Mucosa of rectum (tissue), 2 donors: ENCODE results near the gene LRMDA.

ENCODE experiments used
- H3K27ac ChIP-seq, 2 donors: one replicate each; pipeline ENCODE4 v1.7.0; 2013; ENCODE audit warnings: inconsistent platforms in 2 of 2, low read depth in 2 of 2, low read length in 2 of 2
- H3K27me3 ChIP-seq, 2 donors: one replicate each; pipeline ENCODE4 v1.7.0; 2013; ENCODE audit warnings: low read length in 2 of 2; ENCODE audit not compliant: control insufficient read depth in 2 of 2, insufficient read depth in 2 of 2
- H3K36me3 ChIP-seq, 2 donors: one replicate each; pipeline ENCODE4 v1.7.0; 2013; ENCODE audit warnings: low read length in 2 of 2; ENCODE audit not compliant: control insufficient read depth in 2 of 2, insufficient read depth in 2 of 2
- H3K4me1 ChIP-seq, 2 donors: one replicate each; pipeline ENCODE4 v1.7.0; 2013; ENCODE audit warnings: low read length in 2 of 2, mild to moderate bottlenecking in 1 of 2; ENCODE audit not compliant: control insufficient read depth in 2 of 2, insufficient read depth in 2 of 2
- H3K4me3 ChIP-seq, 2 donors: one replicate each; pipeline ENCODE4 v1.7.0; 2013; ENCODE audit warnings: low read length in 2 of 2
- H3K9ac ChIP-seq, 2 donors: one replicate each; pipeline ENCODE4 v1.7.0; 2013; ENCODE audit warnings: low read length in 2 of 2, low read depth in 1 of 2, mild to moderate bottlenecking in 1 of 2
- H3K9me3 ChIP-seq, 2 donors: one replicate each; pipeline ENCODE4 v1.7.0; 2013; ENCODE audit warnings: low read length in 2 of 2; ENCODE audit not compliant: control insufficient read depth in 2 of 2
- donor health status: healthy.
- donor health status: Normal muscosa, but diverticular disease.

LRMDA gene

DNA sequence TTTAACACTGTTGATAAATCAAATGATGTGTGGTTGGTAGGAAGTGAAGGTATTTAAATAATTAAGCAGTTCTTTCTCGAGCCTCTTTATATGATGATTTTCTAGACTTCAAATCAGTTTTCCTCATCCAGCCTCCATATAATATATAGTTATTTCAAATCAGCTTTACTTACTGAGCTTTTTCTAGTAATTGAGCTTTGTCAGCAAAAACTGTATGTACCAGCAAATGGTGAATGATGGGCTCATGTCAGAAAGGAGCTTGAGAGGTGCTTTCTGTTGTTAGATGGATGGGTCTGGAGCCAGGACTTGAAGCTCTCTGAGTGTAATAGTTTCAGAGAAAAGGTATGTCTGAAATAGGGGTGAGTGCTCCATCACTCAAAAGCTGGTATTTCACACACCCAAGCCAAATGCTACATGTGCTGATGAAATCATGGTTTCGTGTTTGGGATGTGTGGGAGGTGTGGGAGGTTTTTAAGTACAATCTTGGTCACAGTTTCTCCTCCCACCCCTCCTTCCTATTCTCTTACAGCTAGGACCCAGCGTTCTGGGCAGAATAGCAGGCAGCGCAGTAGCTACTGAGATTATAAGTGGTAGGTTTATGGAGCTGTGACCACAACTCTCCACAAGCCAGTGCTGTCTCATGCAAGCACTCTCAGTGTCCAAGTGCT, 55.8 kb downstream of the LRMDA start:
- H3K9ac ChIP-seq, result no peak overlapping the region
- no peak overlapping the region for H3K27ac ChIP-seq
- H3K4me1 ChIP-seq, result no peaks in the 10 kb centered on the region
- no peaks in the 10 kb centered on the region for H3K36me3 ChIP-seq
- H3K4me3 ChIP-seq, result no peak overlapping the region
- H3K27me3 ChIP-seq, result no peaks in the 10 kb centered on the region
- H3K9me3 ChIP-seq, result no peaks in the 10 kb centered on the region

DNA sequence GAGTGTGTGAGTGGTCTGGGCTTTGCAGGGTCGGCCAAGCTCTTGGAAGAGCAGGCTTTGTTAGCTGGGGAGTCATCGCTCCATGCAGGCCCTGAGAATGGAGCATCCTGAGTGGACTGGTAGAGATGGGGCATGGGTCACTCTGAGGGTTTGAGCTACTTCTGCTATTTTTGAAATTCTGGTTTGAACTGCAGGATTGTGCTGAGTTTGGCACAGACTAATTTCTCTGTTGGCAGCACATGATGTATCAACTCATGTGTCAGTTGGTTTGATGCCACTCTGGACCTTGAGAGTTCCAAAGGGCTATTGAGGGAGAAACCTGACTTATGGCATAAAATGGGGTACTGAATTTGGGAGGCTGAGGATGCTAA, 56.3 kb downstream of the LRMDA start:
- no peak overlapping the region for H3K4me3 ChIP-seq
- no peaks in the 10 kb centered on the region for H3K27me3 ChIP-seq
- H3K4me1 ChIP-seq, result no peaks in the 10 kb centered on the region
- H3K9me3 ChIP-seq, result no peaks in the 10 kb centered on the region
- H3K27ac ChIP-seq, result no peak overlapping the region
- no peak overlapping the region for H3K9ac ChIP-seq
- H3K36me3 ChIP-seq, result no peaks in the 10 kb centered on the region

DNA sequence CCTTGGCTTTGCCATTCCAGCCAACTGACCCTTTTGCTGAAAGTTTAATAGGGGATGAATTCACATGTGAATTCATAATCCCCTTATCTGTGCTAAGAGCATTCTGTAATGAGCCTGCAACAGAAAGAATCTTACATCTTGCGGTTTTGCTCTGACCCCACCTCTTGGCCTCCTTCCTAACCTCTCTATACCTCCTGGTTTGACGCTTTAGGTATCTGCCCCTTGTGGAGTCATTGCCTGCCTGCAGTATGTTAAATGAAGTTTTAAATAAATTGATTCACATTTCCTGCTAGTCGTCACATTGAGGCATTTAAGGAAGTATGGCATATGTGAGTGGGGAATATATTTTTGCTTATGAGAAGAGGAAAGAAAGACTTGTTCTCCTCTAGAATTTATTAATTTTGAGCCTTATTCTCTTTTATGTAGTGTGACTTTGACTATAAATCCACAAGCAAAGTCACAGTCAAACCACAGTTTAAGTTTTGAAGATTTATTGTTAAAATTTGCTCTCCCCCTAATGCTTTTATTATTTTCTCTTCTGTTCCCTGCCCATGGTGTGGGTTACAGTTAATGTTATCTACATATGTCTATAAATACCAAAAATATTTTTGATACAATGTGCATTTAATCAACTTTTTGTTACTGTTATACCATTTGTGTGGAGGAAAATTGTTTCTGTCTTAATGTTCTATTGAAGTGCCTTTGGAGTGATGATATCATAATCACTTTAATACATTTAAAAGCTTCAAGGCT, 60.9 kb downstream of the LRMDA start:
- no peak overlapping the region for H3K27ac ChIP-seq
- H3K4me3 ChIP-seq, result no peak overlapping the region
- H3K36me3 ChIP-seq, result no peaks in the 10 kb centered on the region
- H3K27me3 ChIP-seq, result no peaks in the 10 kb centered on the region
- H3K4me1 ChIP-seq, result no peaks in the 10 kb centered on the region
- no peaks in the 10 kb centered on the region for H3K9me3 ChIP-seq
- no peak overlapping the region for H3K9ac ChIP-seq

DNA sequence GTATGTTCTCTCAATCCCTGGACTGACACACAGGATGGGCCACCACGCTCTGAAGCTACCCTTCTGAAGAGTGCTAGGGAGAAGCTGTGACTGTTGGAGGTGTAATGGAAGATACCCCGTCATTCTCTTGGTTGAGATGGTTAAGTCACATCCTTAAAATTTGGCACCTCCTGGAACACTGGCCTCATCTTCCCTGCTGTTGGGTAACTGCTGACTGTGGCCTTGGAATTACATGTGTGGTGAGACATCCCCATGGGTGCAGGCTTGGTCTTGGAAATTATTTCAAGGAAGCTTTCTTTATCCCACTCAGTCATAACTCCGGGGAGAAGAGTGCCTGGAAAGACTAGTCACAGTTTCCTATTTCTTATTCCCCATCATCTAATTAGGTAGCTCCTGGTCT, 62.0 kb downstream of the LRMDA start:
- no peaks in the 10 kb centered on the region for H3K4me1 ChIP-seq
- H3K9ac ChIP-seq, result no peak overlapping the region
- H3K4me3 ChIP-seq, result no peak overlapping the region
- no peaks in the 10 kb centered on the region for H3K36me3 ChIP-seq
- no peaks in the 10 kb centered on the region for H3K9me3 ChIP-seq
- H3K27me3 ChIP-seq, result no peaks in the 10 kb centered on the region
- no peak overlapping the region for H3K27ac ChIP-seq

DNA sequence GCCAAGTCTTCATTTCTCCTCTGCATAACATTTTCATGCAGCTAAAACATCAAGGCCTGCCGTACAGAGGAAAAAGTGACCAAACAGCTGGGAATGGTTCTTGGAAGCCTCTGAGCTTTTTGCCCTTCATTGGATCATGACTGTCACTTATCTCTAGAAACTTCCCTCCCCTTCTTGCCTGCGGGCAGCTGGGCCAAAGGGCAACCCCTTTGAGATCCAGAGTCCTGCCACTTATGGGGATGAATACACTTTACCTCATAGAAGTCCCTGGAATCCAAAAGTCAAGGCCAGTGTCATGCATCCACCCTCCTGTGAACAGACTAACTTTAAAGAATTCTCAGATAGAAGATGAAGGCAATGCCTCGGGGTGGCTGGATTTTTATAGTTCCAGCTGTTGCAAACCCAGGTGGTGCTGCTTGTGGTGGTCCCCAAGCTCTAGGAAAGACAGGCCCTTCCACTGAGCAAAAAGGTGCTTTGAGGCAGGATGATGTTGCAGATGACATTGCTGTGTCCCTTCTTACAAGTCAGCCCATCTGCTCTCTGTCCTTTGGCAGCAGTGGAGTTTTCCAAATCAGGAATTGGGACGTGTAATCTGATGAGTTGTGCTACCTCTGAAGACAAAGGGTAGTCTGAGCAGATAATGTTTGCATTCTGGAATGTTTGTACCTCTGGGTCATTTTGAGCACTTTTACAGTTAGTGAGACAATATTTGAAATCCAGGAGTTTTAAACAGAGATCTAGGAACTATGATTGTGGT, 64.2 kb downstream of the LRMDA start:
- Histone ChIP-seq H3K4me3 (no peak overlapping the region), H3K36me3 (no peaks in the 10 kb centered on the region), H3K27ac (no peak overlapping the region), H3K9me3 (no peaks in the 10 kb centered on the region), H3K4me1 (no peaks in the 10 kb centered on the region), H3K27me3 (no peaks in the 10 kb centered on the region), H3K9ac (no peak overlapping the region)

DNA sequence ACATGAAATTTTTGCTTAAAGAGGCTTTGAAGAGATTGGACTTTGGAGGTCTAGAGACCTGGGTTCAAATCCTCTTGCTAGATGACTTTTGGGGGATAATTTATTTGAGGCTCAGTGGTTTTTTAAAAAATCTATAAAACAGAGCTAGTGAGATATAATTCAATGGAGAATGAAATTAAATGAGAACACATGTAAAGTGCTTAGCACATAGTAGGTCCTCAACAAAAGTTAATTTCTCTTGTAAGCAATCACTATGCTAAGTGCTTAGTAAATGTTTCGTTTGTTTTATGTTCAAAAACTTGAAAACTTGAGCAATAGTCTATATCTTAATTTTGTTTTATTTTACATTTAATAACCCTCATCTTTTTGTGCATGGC, 64.8 kb downstream of the LRMDA start:
- Histone ChIP-seq H3K4me3 (no peak overlapping the region), H3K27me3 (no peaks in the 10 kb centered on the region), H3K27ac (no peak overlapping the region), H3K9ac (no peak overlapping the region), H3K36me3 (no peaks in the 10 kb centered on the region), H3K4me1 (no peaks in the 10 kb centered on the region), H3K9me3 (no peaks in the 10 kb centered on the region)

DNA sequence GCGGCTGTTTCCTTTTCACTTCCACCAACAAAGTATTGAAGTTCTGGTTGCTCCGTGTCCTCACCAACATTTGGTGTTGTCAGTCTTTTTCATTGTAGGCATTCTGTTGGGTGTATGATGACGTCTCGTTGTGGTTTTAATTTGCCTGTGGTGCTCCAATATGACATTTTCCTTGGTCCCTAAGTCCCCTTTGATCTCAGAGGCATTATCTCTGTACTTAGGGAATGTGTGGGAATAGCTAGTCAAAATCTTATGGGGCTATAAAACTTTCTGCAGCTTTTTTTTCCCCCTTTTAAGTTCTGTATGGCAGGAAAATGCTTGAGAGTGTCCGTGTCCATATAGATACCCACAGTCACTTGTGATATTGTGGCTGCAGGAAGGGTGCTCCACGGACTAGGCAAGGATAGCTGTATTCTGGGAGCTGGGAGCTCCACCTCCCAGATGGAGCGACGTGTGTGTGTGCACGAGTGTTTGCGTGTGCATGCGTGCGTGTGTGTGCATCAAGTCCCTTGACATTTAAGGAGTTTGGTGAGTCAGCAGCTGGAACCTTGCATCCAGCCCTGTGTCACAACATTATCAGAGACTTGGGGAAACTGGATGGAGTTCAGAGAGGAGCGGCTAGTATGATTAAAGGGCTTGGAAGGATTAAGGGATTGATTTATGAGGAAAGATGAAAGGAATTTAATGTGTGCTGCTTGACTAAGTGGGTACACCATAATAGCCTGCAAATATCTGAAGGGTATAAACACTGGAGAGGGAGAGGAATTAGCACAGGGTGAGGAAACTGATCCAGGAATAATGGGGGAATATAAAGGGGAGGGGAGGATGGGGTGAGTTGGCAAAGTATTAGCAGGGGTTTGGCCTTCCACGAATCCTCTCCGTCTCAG, 66.8 kb downstream of the LRMDA start:
- Histone ChIP-seq H3K9ac (no peak overlapping the region), H3K4me3 (no peak overlapping the region), H3K36me3 (no peaks in the 10 kb centered on the region), H3K9me3 (no peaks in the 10 kb centered on the region), H3K27ac (no peak overlapping the region), H3K27me3 (no peaks in the 10 kb centered on the region), H3K4me1 (no peaks in the 10 kb centered on the region)

DNA sequence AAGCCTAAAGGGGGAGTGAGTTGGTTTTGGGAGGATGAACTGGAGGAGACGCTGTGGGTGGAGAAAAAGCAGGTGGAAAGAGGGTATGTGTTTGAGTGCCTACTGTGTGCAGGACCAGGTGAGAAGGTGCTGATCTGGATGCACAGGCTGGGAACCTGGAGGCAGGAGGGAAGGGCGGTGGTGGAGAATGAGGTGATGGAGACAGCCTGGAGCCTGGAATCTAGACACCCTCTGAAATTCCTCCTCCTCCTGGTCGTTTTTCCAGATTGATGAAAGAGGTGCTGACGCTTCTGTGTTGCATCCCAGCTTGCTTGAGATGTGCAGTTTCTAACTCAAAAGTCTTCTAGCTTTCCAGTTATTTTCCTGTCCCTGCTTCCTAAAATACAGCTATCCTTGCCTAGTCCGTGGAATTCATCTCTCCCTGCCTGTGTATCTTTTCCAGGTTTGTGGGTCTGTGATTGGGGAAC, 67.5 kb downstream of the LRMDA start:
- Histone ChIP-seq H3K4me1 (no peaks in the 10 kb centered on the region), H3K27ac (no peak overlapping the region), H3K36me3 (no peaks in the 10 kb centered on the region), H3K9ac (no peak overlapping the region), H3K27me3 (no peaks in the 10 kb centered on the region), H3K9me3 (no peaks in the 10 kb centered on the region), H3K4me3 (no peak overlapping the region)

DNA sequence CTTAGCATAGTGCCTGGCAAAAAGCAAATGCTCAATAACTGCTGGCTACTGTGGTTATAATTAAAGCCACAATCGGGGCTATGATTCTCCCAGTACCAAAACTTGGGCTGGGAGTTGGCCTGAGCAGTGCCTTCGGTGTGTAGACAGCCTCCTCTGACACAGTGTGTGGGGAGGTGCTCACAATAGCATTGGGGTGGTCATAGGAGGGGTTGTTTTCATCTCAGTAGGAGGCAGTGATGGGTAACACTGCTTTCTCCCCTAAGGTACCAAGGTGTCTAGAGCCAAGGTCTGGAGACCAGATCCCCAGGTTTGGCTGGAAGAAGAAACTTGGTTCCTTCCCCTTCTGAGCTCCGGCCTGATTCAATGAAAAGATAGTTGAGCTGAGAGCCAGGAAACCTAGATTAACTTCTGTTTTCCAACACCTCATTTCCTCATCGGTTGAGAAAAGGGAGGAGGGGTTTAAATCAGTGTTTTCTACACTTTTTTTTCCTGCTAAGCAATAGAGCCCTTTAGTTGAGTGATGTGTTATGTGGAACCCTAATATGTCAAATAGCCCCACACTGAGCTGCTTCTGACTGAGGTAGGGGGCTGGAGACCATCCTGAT, 68.2 kb downstream of the LRMDA start:
- Histone ChIP-seq H3K9ac (no peak overlapping the region), H3K36me3 (no peaks in the 10 kb centered on the region), H3K9me3 (no peaks in the 10 kb centered on the region), H3K27me3 (no peaks in the 10 kb centered on the region), H3K4me1 (no peaks in the 10 kb centered on the region), H3K27ac (no peak overlapping the region), H3K4me3 (no peak overlapping the region)
